Measurements from ENCODE around the gene LARGE1.

LARGE1 gene

DNA sequence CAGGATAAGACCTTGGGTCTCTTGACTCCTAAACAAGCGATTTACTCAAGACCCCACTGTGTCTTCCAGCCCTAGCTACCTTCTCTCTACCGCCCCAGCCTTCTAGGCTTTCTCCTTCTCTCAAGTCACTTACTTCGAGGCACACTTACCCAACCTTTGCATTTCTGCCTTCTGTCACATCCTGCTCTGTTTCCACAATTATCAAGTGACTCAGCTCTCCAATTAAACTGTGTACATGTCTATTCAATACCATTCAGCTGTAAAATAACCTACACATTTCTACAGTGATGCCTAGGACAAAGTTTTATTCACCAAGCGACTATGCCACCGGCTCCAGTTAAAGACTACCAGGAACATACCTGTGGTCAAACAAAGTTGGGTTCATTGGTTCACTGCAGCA lies 69.0 kb downstream of the LARGE1 start:
- no peak overlapping the region for H3K4me3 ChIP-seq (ENCODE audit: low read depth, low read length)
- DNase-seq (ENCODE audit: low read depth, low spot score), result no peak
- in situ Hi-C loops (cut with HindIII; ENCODE audit: low sequenced_read_pairs), result no loop called here
- TF ChIP-seq, protein P1, sequence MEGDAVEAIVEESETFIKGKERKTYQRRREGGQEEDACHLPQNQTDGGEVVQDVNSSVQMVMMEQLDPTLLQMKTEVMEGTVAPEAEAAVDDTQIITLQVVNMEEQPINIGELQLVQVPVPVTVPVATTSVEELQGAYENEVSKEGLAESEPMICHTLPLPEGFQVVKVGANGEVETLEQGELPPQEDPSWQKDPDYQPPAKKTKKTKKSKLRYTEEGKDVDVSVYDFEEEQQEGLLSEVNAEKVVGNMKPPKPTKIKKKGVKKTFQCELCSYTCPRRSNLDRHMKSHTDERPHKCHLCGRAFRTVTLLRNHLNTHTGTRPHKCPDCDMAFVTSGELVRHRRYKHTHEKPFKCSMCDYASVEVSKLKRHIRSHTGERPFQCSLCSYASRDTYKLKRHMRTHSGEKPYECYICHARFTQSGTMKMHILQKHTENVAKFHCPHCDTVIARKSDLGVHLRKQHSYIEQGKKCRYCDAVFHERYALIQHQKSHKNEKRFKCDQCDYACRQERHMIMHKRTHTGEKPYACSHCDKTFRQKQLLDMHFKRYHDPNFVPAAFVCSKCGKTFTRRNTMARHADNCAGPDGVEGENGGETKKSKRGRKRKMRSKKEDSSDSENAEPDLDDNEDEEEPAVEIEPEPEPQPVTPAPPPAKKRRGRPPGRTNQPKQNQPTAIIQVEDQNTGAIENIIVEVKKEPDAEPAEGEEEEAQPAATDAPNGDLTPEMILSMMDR (IDR thresholded peaks at IDR 0.05; ENCODE audit: low read depth, low read length), result no peak

DNA sequence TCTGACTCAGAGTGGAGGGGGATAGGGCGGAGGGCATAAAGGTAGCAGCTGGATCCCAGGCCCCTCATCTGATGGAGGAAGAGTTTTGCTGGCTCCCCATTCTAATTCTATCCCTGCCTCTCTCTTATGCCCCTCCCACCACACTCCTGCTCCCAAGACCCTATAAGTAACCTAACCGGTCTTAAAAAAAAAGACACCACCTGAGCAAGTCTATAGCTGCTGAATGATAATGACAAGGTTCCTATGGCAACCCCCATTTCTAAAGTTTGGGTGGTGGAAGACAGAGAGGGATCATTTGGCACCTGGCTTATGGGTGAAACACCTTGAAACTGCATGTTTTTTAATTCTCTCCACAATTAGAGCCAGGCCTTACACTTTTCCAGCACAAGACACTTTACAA lies 69.6 kb downstream of the LARGE1 start:
- TF ChIP-seq, protein P1 (IDR thresholded peaks at IDR 0.05; ENCODE audit: low read depth, low read length), result no peak
- H3K4me3 ChIP-seq (ENCODE audit: low read depth, low read length), result no peak overlapping the region
- DNase-seq (ENCODE audit: low read depth, low spot score), result no peak
- in situ Hi-C loops (cut with HindIII; ENCODE audit: low sequenced_read_pairs), result no loop called here

DNA sequence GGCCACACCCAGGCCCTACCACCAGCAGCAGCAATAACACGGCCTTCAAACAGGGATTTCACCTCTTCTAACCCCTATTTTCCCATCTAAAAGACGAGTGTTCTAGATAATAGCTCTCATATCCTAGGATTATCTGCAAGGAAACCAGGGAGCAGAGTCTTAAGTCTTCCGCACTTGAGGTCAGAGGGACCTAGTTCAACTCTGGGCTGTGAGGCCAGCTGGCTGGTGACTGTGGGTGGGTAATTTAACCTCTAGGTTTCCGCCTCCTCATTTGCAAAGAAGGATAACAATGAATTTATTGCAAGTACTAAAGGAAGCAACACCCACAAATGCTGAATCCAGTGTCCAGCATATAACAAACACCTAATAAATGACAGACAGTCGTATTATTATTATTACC lies 70.1 kb downstream of the LARGE1 start:
- TF ChIP-seq, protein P1 (IDR thresholded peaks at IDR 0.05; ENCODE audit: low read depth, low read length), result no peak
- DNase-seq (ENCODE audit: low read depth, low spot score), result no peak
- in situ Hi-C loops (cut with HindIII; ENCODE audit: low sequenced_read_pairs), result no loop called here
- no peak overlapping the region for H3K4me3 ChIP-seq (ENCODE audit: low read depth, low read length)

DNA sequence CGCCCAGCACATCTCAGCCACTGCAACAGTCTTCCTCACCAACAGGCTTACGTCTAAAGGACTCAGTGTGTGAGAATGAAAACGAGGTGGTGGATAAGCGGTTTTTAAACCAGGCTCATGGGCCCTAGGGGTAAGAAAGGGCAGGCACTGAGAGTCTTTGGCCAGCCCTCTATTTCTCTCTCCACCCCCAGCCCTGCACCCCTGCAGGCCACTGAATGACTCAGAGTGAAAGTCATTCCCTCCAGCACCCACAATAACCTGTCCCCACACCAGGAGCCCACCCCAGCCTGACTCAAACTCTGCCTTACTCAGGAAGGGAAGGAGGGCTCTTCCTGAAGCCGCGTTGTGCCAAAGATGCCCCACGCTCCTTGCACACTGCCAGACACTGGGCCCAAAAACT lies 72.0 kb downstream of the LARGE1 start:
- TF ChIP-seq, protein P1 (IDR thresholded peaks at IDR 0.05; ENCODE audit: low read depth, low read length), result no peak
- no peak for DNase-seq (ENCODE audit: low read depth, low spot score)
- in situ Hi-C loops (cut with HindIII; ENCODE audit: low sequenced_read_pairs), result no loop called here
- no peak overlapping the region for H3K4me3 ChIP-seq (ENCODE audit: low read depth, low read length)

DNA sequence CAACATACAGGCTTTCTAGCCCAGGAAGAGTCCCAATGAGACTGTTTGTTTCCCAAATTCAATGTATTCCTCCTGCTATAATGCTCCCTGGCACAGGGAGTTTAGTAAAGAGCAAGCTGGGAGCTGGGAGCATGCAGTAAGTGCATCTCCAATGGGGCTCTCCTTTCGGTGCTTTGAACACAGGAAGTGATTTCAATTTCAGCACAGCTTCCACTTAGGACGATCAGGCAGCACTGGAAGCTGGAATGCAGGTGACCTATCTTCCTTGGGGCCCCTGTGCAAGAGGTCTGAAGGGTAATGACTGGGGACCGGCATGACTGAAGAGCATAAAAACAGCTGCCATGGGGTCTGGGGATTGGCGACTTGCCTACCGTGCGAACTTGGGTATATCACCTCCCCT lies 76.0 kb downstream of the LARGE1 start:
- in situ Hi-C loops (cut with HindIII; ENCODE audit: low sequenced_read_pairs), result no loop called here

DNA sequence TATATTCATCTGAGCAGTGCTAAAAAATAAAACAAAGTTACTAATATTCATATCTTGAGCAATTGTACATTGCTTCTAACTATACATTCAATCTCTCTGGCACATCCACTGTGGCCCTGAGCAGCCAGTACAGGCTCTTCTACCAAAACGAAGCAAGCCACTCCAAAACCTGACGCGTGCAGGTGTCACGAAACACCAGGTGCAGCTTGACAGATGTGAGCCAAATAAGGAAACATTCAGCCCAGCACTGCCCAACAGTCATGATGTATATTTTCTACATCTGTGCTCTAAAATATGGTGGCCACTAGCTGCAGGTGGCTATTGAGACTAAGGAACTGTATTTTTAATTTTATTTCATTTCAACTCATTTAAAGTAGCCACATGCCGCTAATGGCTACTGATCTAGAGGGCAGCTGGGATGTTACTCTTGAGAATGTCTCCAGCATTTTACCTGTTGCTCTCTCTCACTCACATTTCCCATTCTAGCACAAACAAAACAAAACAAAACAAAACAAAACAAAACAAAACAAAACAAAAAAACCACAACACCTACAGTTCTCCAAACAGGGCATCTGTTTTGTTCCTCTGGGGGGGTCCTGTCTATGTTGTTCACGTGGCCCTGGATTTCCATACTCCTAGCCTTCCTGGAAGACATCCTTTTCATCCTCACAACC lies 77.7 kb downstream of the LARGE1 start:
- in situ Hi-C loops (cut with HindIII; ENCODE audit: low sequenced_read_pairs), result no loop called here
- TF ChIP-seq, protein P1 (IDR thresholded peaks at IDR 0.05; ENCODE audit: low read depth, low read length), result no peak
- no peak overlapping the region for H3K4me3 ChIP-seq (ENCODE audit: low read depth, low read length)
- DNase-seq (ENCODE audit: low read depth, low spot score), result no peak

More for the DNA sequence above, 76.0 kb downstream of the LARGE1 start:
- TF ChIP-seq, protein P1 (IDR thresholded peaks at IDR 0.05; ENCODE audit: low read depth, low read length), result no peak
- DNase-seq (ENCODE audit: low read depth, low spot score), result no peak
- H3K4me3 ChIP-seq (ENCODE audit: low read depth, low read length), result no peak overlapping the region

All from astrocyte of the spinal cord (primary cell).